Aorta (tissue), 5 donors: Measurements from ENCODE around the gene FALEC. TPM values are rescaled to one million over a fixed set of nuclear protein-coding genes. Genes with fewer than 3 reads are reported as not detected.
"Not testable (repeated sequence)": the region's sequence is repeated elsewhere in the genome, so short reads cannot be mapped to it uniquely, and the experiment has no call there.

Experiments used
- ATAC-seq: fragments of 200-7000 bp; cut with Tn5 transposase; one replicate; pipeline ENCODE4 v1.9.1; 2022; ENCODE audit warnings: moderate library complexity; ENCODE audit not compliant: low FRiP score
- DNase-seq, 2 donors: peaks; one replicate each; pipeline ENCODE4 v3.0.0-alpha.2; 2020
- H3K27ac ChIP-seq, 2 donors: one replicate each; pipeline ENCODE4 v1.5.1; 2013; ENCODE audit warnings: low read length in 2 of 2, mild to moderate bottlenecking in 2 of 2, moderate library complexity in 2 of 2, control low read depth in 1 of 2, inconsistent platforms in 1 of 2, low read depth in 1 of 2
- H3K27me3 ChIP-seq, 2 donors: one replicate each; pipeline ENCODE4 v1.6.1; 2013; ENCODE audit warnings: control low read depth in 1 of 2, low read length in 1 of 2, mild to moderate bottlenecking in 1 of 2, moderate library complexity in 1 of 2; ENCODE audit not compliant: insufficient read depth in 2 of 2, control insufficient read depth in 1 of 2
- H3K36me3 ChIP-seq, 2 donors: one replicate each; pipeline ENCODE4 v1.6.1; 2013; ENCODE audit warnings: control low read depth in 1 of 2, low read length in 1 of 2, mild to moderate bottlenecking in 1 of 2; ENCODE audit not compliant: insufficient read depth in 2 of 2, control insufficient read depth in 1 of 2
- H3K4me1 ChIP-seq, 2 donors: one replicate each; pipeline ENCODE4 v1.6.1; 2013; ENCODE audit warnings: low read length in 2 of 2, control low read depth in 1 of 2, mild to moderate bottlenecking in 1 of 2, moderate library complexity in 1 of 2; ENCODE audit not compliant: insufficient read depth in 2 of 2, control insufficient read depth in 1 of 2
- H3K4me3 ChIP-seq, 2 donors: one replicate each; pipeline ENCODE4 v1.5.1; 2013; ENCODE audit warnings: low read length in 2 of 2, control low read depth in 1 of 2, mild to moderate bottlenecking in 1 of 2
- H3K9me3 ChIP-seq: one replicate; pipeline ENCODE4 v1.6.1; 2013; ENCODE audit warnings: mild to moderate bottlenecking, low read length; ENCODE audit not compliant: control insufficient read depth
- WGBS, 2 donors: extraction: QIAGEN DNeasy Blood & Tissue Kit; methylation state at CpG; one replicate each; pipeline ENCODE4 v1.1.7; 2013; 5-methylcytosine and 5-hydroxymethylcytosine counted together
- intact Hi-C, 2 donors: fragments of 100-400 bp; cut with DNase I; formaldehyde crosslinking; loops; one replicate each; pipeline versions ENCODE4 v1.14.2 to v1.15.0; 2022
- polyA plus RNA-seq, 2 donors: library from polyadenylated mRNA; stranded (reverse); fragments of 200-250 nt; gene quantifications; one replicate each; pipeline ENCODE4 v1.2.3, GENCODE V29; 2013
- total RNA-seq, 2 donors: library from RNA; stranded (reverse); fragmentation: NEBNext Ultra II Directional; extraction: Animal tissue kit (Norgen Biotek cat#: 25700); gene quantifications; one replicate each; pipeline ENCODE4 v1.2.1, GENCODE V29; 2021
- donor health status: healthy with polysubstance abuse.
- donor health status: Bipolar disorder and iron deficiency.
- donor health status: DM: no; HTN: no; CAD: no.
- donor health status: DM: no; HTN: no; CAD: no.
- donor health status: DM: yes; HTN: yes; CAD: no.

Gene FALEC
- total and polyA plus RNA-seq, 4 donors: 0.99 to 1.1 TPM; not detected in 2

DNA sequence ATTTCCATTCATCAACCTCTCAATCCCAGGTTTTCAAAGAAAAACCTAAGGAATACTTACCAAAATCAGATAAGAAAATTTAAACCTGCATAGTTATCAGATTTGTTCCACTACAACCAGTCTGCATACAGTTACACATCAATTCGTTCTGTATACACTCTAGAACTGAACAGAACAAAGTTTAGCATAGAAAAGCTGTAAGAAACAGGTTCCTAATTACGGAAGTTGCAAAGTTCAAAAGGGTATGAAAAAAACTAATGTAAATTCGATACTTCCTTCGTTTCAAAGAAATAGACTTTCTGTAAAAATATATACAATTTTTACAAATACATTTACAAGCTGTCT, 60.8 kb downstream of the FALEC start:
- Histone ChIP-seq H3K9me3 (no peaks in the 10 kb centered on the region), H3K4me3 (peak overlapping the region; percentile 94 to 95), H3K4me1 (peaks cover 0 to 2% of the 10 kb centered on the region in 2 donors), H3K27me3 (no peaks in the 10 kb centered on the region), H3K36me3 (peaks cover 4 to 10% of the 10 kb centered on the region in 2 donors), H3K27ac (no peak overlapping the region)
- no peak for ATAC-seq
- no peak for DNase-seq
- WGBS, 2 donors: 0% methylated on average over 4 of the region's 4 CpGs
- intact Hi-C loops: loop anchor here in 1 of 2 donors (2.0 kb wide), 1 partner anchor 44 kb away; no protein-coding TSS in a partner anchor

DNA sequence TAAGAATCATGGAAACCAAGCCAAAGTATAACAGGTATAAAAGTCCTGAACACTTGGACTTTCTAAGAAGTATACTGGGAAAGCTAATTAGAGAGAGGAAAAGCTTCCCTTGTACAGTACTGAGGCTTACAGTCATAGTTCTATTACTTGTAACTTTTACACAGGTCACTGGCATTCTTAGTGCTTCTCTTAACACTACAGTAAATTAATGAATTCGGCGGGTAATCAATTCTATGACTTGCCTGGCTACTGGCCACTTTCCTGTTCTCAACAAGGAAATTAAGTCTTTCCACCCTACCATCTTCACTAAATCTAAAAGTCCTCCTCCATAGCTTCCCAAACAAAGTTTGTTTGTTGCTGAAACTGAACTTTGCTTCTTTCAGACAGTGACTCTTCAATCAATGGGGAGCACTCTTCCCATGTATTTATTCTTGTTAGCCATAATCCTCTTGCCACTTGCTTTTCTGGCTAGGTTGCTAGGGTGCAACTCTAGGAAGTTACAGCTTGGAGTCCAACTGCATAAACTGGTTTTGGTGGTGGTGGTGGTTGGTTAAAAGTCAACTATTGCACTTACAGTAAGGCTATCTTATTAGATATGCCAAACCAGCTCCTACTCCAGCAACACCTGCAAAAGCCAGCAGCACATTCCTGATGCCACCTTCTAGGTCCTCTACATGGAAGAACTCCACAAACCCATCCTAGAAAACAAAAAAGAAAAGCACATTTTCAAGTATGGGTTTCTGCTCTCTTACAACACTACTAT, 61.4 kb downstream of the FALEC start:
- H3K4me3 ChIP-seq: peak overlapping the region; percentile 94 to 95
- no peaks in the 10 kb centered on the region for H3K9me3 ChIP-seq
- peaks cover 0 to 2% of the 10 kb centered on the region in 2 donors for H3K4me1 ChIP-seq
- ATAC-seq: no peak
- DNase-seq: no peak
- no peaks in the 10 kb centered on the region for H3K27me3 ChIP-seq
- H3K27ac ChIP-seq: peak overlapping the region in 1 of 2 donors; percentile 68
- WGBS, 2 donors: 0 to 1% methylated on average over 2 of the region's 2 CpGs
- intact Hi-C loops: loop anchor here in 1 of 2 donors (2.0 kb wide), 1 partner anchor 44 kb away; no protein-coding TSS in a partner anchor
- peaks cover 4 to 10% of the 10 kb centered on the region in 2 donors for H3K36me3 ChIP-seq

DNA sequence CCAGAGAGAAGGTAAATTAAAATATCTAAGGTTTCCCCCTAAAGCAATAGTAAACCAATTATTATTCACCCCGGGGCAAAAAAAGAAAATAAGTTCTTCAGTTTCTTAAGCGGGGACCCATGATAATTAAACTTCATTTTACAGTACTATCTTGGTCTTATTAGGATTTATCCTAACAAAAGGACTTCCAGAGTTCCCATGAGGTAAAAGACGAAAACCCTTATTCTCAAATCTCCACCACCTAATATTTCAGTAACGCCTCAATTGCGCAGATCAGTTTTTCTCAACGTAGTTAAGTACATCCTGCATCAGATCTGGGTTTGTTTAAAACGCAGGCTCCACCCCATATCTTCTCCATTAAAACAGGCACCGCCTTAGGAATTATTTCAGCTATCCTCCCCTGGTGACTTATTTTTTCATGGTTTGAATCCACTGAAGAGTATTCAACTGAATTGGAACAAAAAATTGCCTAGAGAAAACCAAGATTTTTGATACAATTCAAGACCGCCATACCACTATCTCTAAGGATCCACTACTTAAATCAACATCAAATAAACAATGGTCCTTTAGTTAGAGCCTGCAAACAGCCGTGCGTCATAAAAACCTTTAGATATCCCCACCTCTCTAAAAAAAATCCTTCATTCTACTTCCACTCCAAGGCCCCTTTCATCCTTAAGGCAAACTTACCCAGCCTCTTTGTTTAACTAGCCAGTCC, 62.2 kb downstream of the FALEC start:
- peak overlapping the region; percentile 90 to 99 for H3K27ac ChIP-seq
- H3K4me3 ChIP-seq: peak overlapping the region; percentile 94 to 95
- H3K9me3 ChIP-seq: no peaks in the 10 kb centered on the region
- H3K27me3 ChIP-seq: no peaks in the 10 kb centered on the region
- intact Hi-C loops: loop anchor here (1.0 to 2.0 kb wide), 3 partner anchors 16 to 43 kb away; no protein-coding TSS in a partner anchor
- peaks cover 0 to 2% of the 10 kb centered on the region in 2 donors for H3K4me1 ChIP-seq
- no peak for DNase-seq
- peaks cover 4 to 10% of the 10 kb centered on the region in 2 donors for H3K36me3 ChIP-seq
- ATAC-seq: no peak
- 0% methylated on average over 11 of the region's 11 CpGs for WGBS, 2 donors

DNA sequence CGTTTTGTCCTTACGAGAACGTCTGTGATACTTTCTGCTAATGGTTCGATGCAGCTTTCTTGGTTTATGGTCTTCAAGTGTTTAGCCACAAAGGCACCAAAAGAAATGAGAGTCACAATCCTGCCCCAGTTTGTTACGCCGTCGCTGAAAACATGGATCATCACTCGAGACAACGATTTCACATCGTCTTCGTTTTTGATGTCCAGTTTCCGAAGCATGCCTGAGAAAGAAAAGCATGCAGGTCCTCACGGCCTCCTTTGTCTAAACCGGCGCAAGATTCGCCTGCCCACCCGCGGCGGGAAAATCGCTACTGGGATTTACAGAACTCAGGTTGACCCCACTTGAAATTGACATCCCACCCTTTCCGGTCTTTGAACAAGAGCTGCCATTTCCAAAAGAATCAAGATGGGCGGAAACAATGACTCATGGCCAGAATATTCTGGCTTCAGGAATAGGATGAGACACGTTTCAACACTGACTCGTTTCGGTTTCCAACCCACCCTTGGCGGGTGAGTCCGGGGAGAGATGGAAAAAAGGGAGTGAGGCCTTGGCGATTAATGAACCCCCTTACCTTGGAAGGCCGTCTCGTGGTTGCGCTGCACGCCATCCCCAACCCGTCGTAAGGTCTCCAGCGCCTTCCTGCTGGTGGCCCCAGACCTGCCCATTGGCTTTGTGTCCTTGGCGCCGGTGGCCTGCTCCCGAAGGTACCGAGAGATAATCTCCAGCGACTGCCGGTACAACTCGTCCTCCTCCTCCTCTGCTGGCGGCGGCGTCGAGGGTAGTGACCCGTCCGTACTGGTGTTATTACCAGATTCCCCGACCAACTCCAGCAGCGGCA, 62.9 kb downstream of the FALEC start:
- H3K36me3 ChIP-seq: peaks cover 4 to 8% of the 10 kb centered on the region in 2 donors
- H3K4me3 ChIP-seq: peak overlapping the region; percentile 94 to 95
- ATAC-seq (peak; percentile 65), DNase-seq (peak; percentile 72 to 90)
- H3K27ac ChIP-seq: peak overlapping the region; percentile 90 to 99
- 0% methylated on average over 50 of the region's 50 CpGs for WGBS, 2 donors
- intact Hi-C loops: loop anchor here (1.0 to 2.0 kb wide), 2 partner anchors 17 to 34 kb away; no protein-coding TSS in a partner anchor
- no peaks in the 10 kb centered on the region for H3K4me1 ChIP-seq
- no peaks in the 10 kb centered on the region for H3K27me3 ChIP-seq
- no peaks in the 10 kb centered on the region for H3K9me3 ChIP-seq

DNA sequence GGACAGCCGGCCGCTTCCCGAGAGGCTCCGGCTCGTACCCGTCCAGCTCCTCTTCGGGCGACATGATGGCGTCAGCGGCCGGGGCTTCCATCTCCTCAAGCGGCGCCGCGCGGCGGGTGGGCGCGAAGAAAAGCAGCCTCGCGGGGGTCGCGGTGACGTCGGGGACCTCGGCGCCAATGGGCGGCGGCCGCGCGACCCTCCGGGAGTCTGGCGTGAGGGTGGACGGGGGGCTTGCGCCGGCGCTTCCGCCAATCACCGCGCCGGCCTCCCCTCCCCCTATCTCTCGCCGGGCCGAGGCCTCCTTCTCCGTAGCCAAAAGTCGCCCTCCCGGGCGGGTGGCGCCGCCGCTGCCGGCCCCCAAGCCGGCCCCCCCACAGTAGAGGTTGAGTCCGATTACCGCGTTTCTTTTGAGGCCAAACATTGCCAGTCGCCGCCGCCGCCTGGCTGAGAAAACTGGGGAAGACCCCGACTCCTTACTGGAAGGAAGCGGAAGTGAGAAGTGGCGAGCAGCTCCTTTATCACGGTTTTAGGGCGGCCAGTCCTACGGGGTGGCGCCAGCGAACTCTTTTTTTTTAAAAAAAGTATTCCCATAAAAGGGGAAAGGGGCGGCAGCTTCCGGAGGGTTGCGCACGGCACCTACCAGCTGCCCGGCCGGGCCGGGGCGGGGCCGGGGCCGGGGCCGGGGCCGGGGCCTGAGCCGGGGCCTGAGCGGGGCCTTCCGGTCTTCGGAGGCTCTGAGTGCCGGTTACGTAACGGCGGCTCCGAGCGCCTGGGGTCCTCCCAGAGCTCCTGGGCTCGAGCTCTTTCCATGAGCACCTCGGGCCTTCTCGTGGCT, 63.8 kb downstream of the FALEC start, which contains the start of gene MCL1:
Gene MCL1 (minus strand): TSS at position 501 of the 835 bp plus-strand sequence. CDS start 80 bp downstream, at position 421.
- Histone ChIP-seq H3K27me3 (no peaks in the 10 kb centered on the region), H3K9me3 (no peaks in the 10 kb centered on the region), H3K36me3 (peaks cover 4 to 8% of the 10 kb centered on the region in 2 donors), H3K4me3 (peak within 1 kb of the TSS; percentile 94 to 95), H3K4me1 (no peaks in the 10 kb centered on the region), H3K27ac (peak within 1 kb of the TSS; percentile 90 to 99)
- WGBS, 2 donors: 0 to 1% methylated on average over 61 to 94 of the region's 94 CpGs
- intact Hi-C loops: loop anchor here (2.0 kb wide), 1 partner anchor 33 kb away; no protein-coding TSS in a partner anchor
- DNase-seq (peak; percentile 95 to 96), ATAC-seq (peak; percentile 93)

DNA sequence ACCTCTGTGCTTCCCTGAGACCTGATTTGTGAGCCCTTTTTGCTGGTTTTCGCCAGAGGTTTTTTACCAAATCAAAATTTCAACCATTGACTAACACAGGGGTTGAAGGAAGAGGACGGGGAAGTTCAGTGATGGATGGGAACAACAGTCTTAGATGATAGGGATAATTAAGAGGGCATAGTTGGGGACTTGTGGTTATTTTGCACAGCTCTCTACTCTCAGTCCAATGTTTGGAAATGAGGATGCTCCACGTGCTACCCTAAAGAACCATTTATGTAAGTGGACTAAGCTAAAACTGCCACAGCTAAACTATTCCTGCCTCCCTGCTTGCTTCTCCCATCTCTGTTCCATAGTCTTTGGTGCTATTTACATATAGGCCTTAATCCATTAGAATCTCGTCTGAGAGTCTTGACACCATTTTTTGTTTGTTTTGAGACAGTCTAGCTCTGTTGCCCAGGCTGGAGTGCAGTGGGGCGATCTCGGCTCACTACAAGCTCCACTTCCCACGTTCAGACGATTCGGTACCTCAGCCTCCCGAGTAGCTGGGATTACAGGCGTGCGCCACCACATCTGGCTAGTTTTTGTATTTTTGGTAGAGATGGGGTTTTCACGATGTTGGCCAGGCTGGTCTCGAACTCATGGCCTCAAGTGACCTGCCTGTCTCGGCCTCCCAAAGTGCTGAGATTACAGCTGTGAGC, 64.5 kb downstream of the FALEC start:
- intact Hi-C loops: loop anchor here (2.0 kb wide), 1 partner anchor 33 kb away; no protein-coding TSS in a partner anchor
- Histone ChIP-seq H3K36me3 (peaks cover 4 to 6% of the 10 kb centered on the region in 2 donors), H3K9me3 (no peaks in the 10 kb centered on the region), H3K4me3 (peak overlapping the region; percentile 45 to 87), H3K27ac (peak overlapping the region; percentile 80 to 98), H3K4me1 (no peaks in the 10 kb centered on the region), H3K27me3 (no peaks in the 10 kb centered on the region)
- no peak for ATAC-seq
- no peak for DNase-seq
- 59 to 65% methylated on average over 15 of the region's 15 CpGs for WGBS, 2 donors

DNA sequence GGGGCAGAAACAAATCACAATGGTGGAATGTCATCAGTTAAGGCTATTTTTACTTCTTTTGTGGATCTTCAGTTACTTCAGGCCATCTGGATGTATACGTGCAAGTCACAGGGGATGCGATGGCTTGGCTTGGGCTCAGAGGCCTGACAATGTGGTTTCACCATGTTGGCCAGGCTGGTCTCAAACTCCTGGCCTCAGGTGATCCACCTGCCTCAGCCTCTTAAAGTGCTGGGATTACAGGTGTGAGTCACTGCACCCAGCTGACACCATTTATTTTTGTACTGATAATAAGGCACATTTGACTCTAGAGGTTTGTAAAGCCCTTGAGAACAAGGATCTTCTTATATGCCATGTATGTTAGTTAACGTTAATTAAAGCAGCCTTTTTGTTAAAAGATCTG, 65.4 kb downstream of the FALEC start:
- ATAC-seq, H3K4me3 ChIP-seq, DNase-seq, intact Hi-C loops, H3K4me1 ChIP-seq, H3K27ac ChIP-seq, H3K9me3 ChIP-seq, H3K36me3 ChIP-seq, H3K27me3 ChIP-seq: not testable (repeated sequence)
- WGBS, 2 donors: 90 to 96% methylated on average over 3 of the region's 3 CpGs
